IMR-90 (cell line): ENCODE results near the gene LTA. TPM values are rescaled to one million over a fixed set of nuclear protein-coding genes. Genes with fewer than 3 reads are reported as not detected.

ENCODE experiments used
- ATAC-seq: fragments of 200-7000 bp; cut with Tn5 transposase; 2 replicates; pipeline ENCODE4 v1.9.1; 2020; ENCODE audit warnings: low read depth, mild to moderate bottlenecking, moderate library complexity
- BruUV-seq: library from RNA; stranded (reverse); fragments of 400-500 nt; replicated peaks from 2 replicates; lab custom pipeline; 2021; lab: Mats Ljungman, UMichigan
- CTCF ChIA-PET: fragments of 300-600 bp; formaldehyde crosslinking; extraction: SDS; loops from one replicate; lab custom pipeline; 2021; ENCODE audit warnings: antibody characterized with exemption; lab: Yijun Ruan, JAX
- POLR2A ChIA-PET: fragments of 300-600 bp; sonication (Branson Sonifier 250); formaldehyde crosslinking; loops from one replicate; lab custom pipeline; 2022; ENCODE audit warnings: antibody characterized with exemption; ENCODE audit not compliant: unreplicated experiment; lab: Charles Lee
- DNase-seq: peaks from one replicate; pipeline ENCODE4 v3.0.0; 2013
- H2AFZ ChIP-seq: replicated peaks from 2 replicates; pipeline ENCODE3; 2013; ENCODE audit warnings: low read length, mild to moderate bottlenecking; ENCODE audit not compliant: poor library complexity
- H2AK5ac ChIP-seq: 2 replicates; pipeline ENCODE4 v1.6.1; 2013; ENCODE audit warnings: low read depth, low read length, inconsistent platforms
- H2AK9ac ChIP-seq: replicated peaks from 2 replicates; pipeline ENCODE3; 2013; ENCODE audit warnings: mild to moderate bottlenecking, low read depth, low read length, moderate library complexity; ENCODE audit not compliant: poor library complexity
- H2BK120ac ChIP-seq: 2 replicates; pipeline ENCODE4 v1.6.1; 2013; ENCODE audit warnings: low read depth, low read length, inconsistent platforms
- H2BK15ac ChIP-seq: 3 replicates; pipeline ENCODE4 v1.6.1; 2013; ENCODE audit warnings: low read depth, low read length, inconsistent platforms
- H2BK20ac ChIP-seq: 2 replicates; pipeline ENCODE4 v1.6.1; 2013; ENCODE audit warnings: low read depth, mild to moderate bottlenecking, inconsistent platforms, low read length, moderate library complexity
- H2BK5ac ChIP-seq: 2 replicates; pipeline ENCODE4 v1.6.1; 2013; ENCODE audit warnings: mild to moderate bottlenecking, low read depth, low read length, inconsistent platforms; ENCODE audit not compliant: poor library complexity, severe bottlenecking
- H3K14ac ChIP-seq: replicated peaks from 2 replicates; pipeline ENCODE4 v1.6.1; 2013; ENCODE audit warnings: low read depth, low read length, inconsistent platforms
- H3K18ac ChIP-seq: 2 replicates; pipeline ENCODE4 v1.6.1; 2013; ENCODE audit warnings: low read depth, low read length, control low read depth
- H3K23ac ChIP-seq: 2 replicates; pipeline ENCODE4 v1.6.1; 2013; ENCODE audit warnings: low read depth, low read length, inconsistent platforms
- H3K27ac ChIP-seq: 2 replicates; pipeline ENCODE4 v1.5.1; 2013; ENCODE audit warnings: mild to moderate bottlenecking, control low read depth, low read length; ENCODE audit not compliant: insufficient read depth
- H3K27me3 ChIP-seq: 2 replicates; pipeline ENCODE4 v1.6.1; 2013; ENCODE audit warnings: low read length; ENCODE audit not compliant: control insufficient read depth, insufficient read depth
- H3K36me3 ChIP-seq: 2 replicates; pipeline ENCODE4 v1.6.1; 2013; ENCODE audit warnings: low read length, mixed read lengths; ENCODE audit not compliant: control insufficient read depth, insufficient read depth
- H3K4ac ChIP-seq: 2 replicates; pipeline ENCODE4 v1.6.1; 2013; ENCODE audit warnings: low read depth, low read length, inconsistent platforms
- H3K4me1 ChIP-seq: 2 replicates; pipeline ENCODE4 v1.6.1; 2013; ENCODE audit warnings: low read length, mixed read lengths; ENCODE audit not compliant: control insufficient read depth, insufficient read depth
- H3K4me2 ChIP-seq: 2 replicates; pipeline ENCODE4 v1.6.1; 2013; ENCODE audit warnings: low read depth, mild to moderate bottlenecking, control low read depth, low read length, moderate library complexity
- H3K4me3 ChIP-seq: 2 replicates; pipeline ENCODE4 v1.5.1; 2013; ENCODE audit warnings: low read depth, mild to moderate bottlenecking, control low read depth, low read length, moderate library complexity; ENCODE audit not compliant: insufficient read depth
- H3K56ac ChIP-seq: 2 replicates; pipeline ENCODE4 v1.6.1; 2013; ENCODE audit warnings: low read length, inconsistent platforms; ENCODE audit not compliant: insufficient read depth; ENCODE audit errors: extremely low read depth
- H3K79me1 ChIP-seq, 2 experiments: 2 replicates each; pipeline ENCODE4 v1.6.1; 2013; ENCODE audit warnings: low read length in 2 of 2, inconsistent platforms in 1 of 2, low read depth in 1 of 2
- H3K9ac ChIP-seq: 2 replicates; pipeline ENCODE4 v1.6.1; 2013; ENCODE audit warnings: low read depth, low read length, control low read depth
- H3K9me1 ChIP-seq: 2 replicates; pipeline ENCODE4 v1.6.1; 2013; ENCODE audit warnings: low read length, inconsistent platforms; ENCODE audit not compliant: insufficient read depth
- H3K9me3 ChIP-seq: 2 replicates; pipeline ENCODE4 v1.6.1; 2013; ENCODE audit warnings: low read length; ENCODE audit not compliant: control insufficient read depth, insufficient read depth
- H4K20me1 ChIP-seq: 2 replicates; pipeline ENCODE4 v1.6.1; 2013; ENCODE audit warnings: low read length, inconsistent platforms; ENCODE audit not compliant: insufficient read depth
- H4K5ac ChIP-seq: 2 replicates; pipeline ENCODE4 v1.6.1; 2013; ENCODE audit warnings: mild to moderate bottlenecking, low read depth, low read length, control low read depth
- H4K8ac ChIP-seq, 2 experiments: 2 replicates each; pipeline ENCODE4 v1.6.1; 2013; ENCODE audit warnings: low read depth in 2 of 2, low read length in 2 of 2, control low read depth in 1 of 2, inconsistent platforms in 1 of 2
- H4K91ac ChIP-seq: 2 replicates; pipeline ENCODE4 v1.6.1; 2013; ENCODE audit warnings: low read depth, low read length, inconsistent platforms; ENCODE audit not compliant: insufficient read depth
- MAFK ChIP-seq: IDR thresholded peaks from 2 replicates; pipeline ENCODE4 v1.6.1; 2012; ENCODE audit warnings: low read depth, low read length, improper control_type of control experiment
- WGBS, 2 experiments: methylation state at CpG; one replicate each; pipeline versions ENCODE4 v1.1.5 to v1.1.7; 2013; ENCODE audit warnings: missing lambda C conversion rate in 2 of 2; ENCODE audit not compliant: insufficient read length in 1 of 2; ENCODE audit errors: extremely low coverage in 2 of 2; 5-methylcytosine and 5-hydroxymethylcytosine counted together
- dilution Hi-C: fragments of 300-500 bp; cut with HindIII; formaldehyde crosslinking; loops from one replicate; pipeline ENCODE4 v1.14.3; 2018; ENCODE audit warnings: low sequenced_read_pairs; ENCODE audit not compliant: unreplicated experiment
- in situ Hi-C: fragments of 300-500 bp; cut with MboI; formaldehyde crosslinking; loops from 3 replicates; pipeline ENCODE4 v1.14.3; 2019; ENCODE audit warnings: low sequenced_read_pairs, inconsistent platforms, mixed read lengths
- intact Hi-C: fragments of 100-400 bp; cut with micrococcal nuclease; formaldehyde crosslinking; loops from 2 replicates; pipeline ENCODE4 v1.10.0; 2022
- polyA plus RNA-seq, 3 experiments: library from polyadenylated mRNA; depleted of rRNA; stranded (reverse); fragments of >200 nt; gene quantifications; 2 replicates each; pipeline ENCODE4 v1.2.3, GENCODE V29; 2012; ENCODE audit warnings: low replicate concordance in 1 of 3
- total RNA-seq: library from RNA; depleted of rRNA; stranded (reverse); fragments of >200 nt; gene quantifications from 2 replicates; pipeline ENCODE4 v1.2.3, GENCODE V29; 2012

Gene LTA
- total and polyA plus RNA-seq, 2 of the 4 experiments (the other 2 are of a cell fraction): not detected

DNA sequence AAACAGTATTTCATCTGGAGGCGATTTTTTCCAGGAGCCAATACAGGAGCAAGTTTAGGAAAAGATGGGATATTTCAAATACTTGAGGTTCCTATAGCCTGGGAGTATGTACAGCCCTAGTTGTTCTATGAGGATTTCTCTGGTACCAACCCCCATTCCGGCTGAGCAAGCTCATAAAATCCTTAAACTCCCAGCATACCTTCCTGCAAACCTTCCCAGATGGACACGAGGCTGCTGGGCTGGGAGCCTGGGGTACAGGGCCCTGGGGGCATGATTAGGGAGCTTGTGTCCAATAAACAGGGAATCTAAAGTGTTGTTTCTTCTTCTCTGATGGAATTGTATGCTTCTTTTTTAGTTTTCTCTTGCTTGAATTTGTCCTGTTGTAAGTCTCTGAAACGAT is 49.9 kb downstream of the LTA start:
- no peak overlapping the region for H2BK15ac ChIP-seq
- H3K9me3 ChIP-seq: no peaks in the 10 kb centered on the region
- peak overlapping the region; percentile 82 for H2AK9ac ChIP-seq
- POLR2A ChIA-PET: interaction anchor here (0.6 kb wide), 1 partner anchor 242 kb away, joined by 3 read pairs; no protein-coding TSS in a partner anchor
- dilution Hi-C loops (no loop called here), intact Hi-C loops (no loop called here), in situ Hi-C loops (no loop called here)
- peaks cover 46% of the 10 kb centered on the region for H4K20me1 ChIP-seq
- peak overlapping the region; percentile 81 for H3K4me3 ChIP-seq
- peak overlapping the region; percentile 97 for H3K56ac ChIP-seq
- peak overlapping the region; percentile 98 for H2BK5ac ChIP-seq
- peak overlapping the region; percentile 99; the same call in 1 of the 2 replicates for H3K23ac ChIP-seq
- no peak overlapping the region for H2BK20ac ChIP-seq
- peak overlapping the region; percentile 100 for H3K14ac ChIP-seq
- H2AK5ac ChIP-seq: peak overlapping the region; percentile 97; the same call in 1 of the 2 replicates
- H3K4ac ChIP-seq: peak overlapping the region; percentile 98
- H3K18ac ChIP-seq: no peak overlapping the region
- peaks cover 6% of the 10 kb centered on the region for H3K9me1 ChIP-seq
- WGBS, 2 experiments: no CpG with 5 or more reads among the region's 4 CpGs
- no peak for TF ChIP-seq MAFK
- H2AFZ ChIP-seq: no peak overlapping the region
- H3K36me3 ChIP-seq: peaks cover 41% of the 10 kb centered on the region
- no peaks in the 10 kb centered on the region for H3K27me3 ChIP-seq
- peak overlapping the region in 1 of 2 experiments; percentile 99; a peak in 2 of 4 replicates for H4K8ac ChIP-seq
- no TSS peak for BruUV-seq
- H3K9ac ChIP-seq: peak overlapping the region; percentile 100
- DNase-seq (no peak), ATAC-seq (no peak)
- H4K5ac ChIP-seq: peak overlapping the region; percentile 65; the same call in 1 of the 2 replicates
- 0 out of 2 replicates have a peak overlapping the region, but pooled peaks have one; percentile 98 for H4K91ac ChIP-seq
- peak overlapping the region; percentile 98 for H3K4me2 ChIP-seq
- H3K79me1 ChIP-seq: peaks cover 15 to 49% of the 10 kb centered on the region in 2 experiments
- no peaks in the 10 kb centered on the region for H3K4me1 ChIP-seq
- no peak overlapping the region for H2BK120ac ChIP-seq
- peak overlapping the region; percentile 99 for H3K27ac ChIP-seq
- CTCF ChIA-PET: interaction anchor here (1.3 kb wide), 1 partner anchor 16 kb away, joined by 4 read pairs; no protein-coding TSS in a partner anchor
